Right renal cortex interstitium (tissue), 3 donors: Measurements from ENCODE around the gene HLA-DOA. TPM values are rescaled to one million over a fixed set of nuclear protein-coding genes. Genes with fewer than 3 reads are reported as not detected.

Experiments used
- DNase-seq, 3 donors: peaks; one replicate each; pipeline ENCODE4 v3.0.0-alpha.2; 2013; ENCODE audit warnings: low read depth in 3 of 3, low spot score in 2 of 3
- polyA plus RNA-seq, 3 donors: library from polyadenylated mRNA; unstranded; fragments of 120-200 nt; gene quantifications; one replicate each; pipeline ENCODE4 v1.2.1, GENCODE V29; 2013; ENCODE audit not compliant: insufficient read length in 3 of 3

HLA-DOA gene
- 1 to 10 TPM; 5.2 to 5.4 (median 5.3) TPM for polyA plus RNA-seq

DNA sequence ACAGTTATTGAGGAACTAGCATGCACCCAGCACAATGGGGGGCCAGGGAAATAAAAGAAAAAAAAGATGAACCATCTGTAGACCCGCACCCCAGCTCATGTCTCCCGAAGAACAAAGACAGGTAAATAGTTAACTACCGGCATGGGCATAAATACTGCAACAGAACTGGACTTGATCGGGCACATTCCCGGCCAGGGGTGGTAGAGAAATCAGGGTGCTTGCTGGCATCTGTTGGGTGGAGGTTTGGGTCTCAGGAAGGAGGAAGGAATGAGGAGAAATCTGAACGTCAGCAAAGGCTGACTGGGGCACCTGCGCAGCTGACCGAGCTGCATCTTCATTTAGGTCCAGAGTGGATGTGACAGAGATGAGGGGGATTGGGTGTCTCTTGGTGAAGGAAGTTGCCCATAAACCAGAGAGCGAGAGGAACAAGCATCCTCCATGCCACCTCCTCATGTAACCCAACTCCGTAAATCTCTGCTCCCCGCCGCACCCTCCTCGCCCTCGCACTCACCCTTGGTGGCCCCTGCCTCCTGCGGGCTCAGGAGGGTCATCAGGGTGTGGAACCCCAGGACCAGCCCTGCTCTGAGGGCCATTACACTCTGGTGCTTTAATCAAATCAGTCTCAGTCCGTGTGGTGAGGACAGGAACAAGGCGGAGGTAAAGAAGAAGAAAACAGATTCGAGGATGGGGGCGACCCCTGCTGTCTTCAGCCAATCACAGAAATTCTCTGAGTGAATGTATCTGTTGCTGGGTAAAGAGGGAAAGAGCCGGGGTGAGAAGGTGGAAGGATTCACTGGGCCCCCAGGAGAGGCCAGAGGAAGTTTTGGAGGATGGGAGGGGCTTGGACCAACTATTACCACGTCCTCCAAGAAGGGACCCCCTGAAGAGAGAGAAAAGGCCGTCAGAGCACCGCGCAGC, at the start of gene HLA-DOA:
HLA-DOA (minus strand) TSS at position 648 of the 918 bp plus-strand sequence.
- DNase-seq, result no peak

GRCh38 chr6:33057222-33058150, 48.1 kb upstream of the HLA-DOA start:
- no peak for DNase-seq

DNA sequence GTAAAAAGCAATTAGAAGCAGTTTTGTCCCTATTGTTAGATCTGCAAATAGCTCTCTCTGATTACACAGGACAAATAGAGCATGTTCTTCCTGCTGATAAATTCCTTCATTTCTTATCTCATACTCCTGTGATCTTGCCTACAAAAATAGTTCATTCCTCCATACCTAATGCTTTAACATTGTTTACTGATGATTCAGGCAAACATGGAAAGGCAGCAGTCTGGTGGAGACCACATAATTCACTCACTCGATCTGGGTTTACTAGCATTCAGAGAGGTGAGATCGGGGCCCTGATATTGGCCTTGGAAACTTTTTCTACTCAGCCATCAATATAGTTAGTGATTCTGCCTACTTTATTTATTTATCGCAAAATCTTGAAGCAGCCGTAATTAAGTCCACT, 43.8 kb upstream of the HLA-DOA start:
- DNase-seq, result no peak

- no peak for DNase-seq
Measured at GRCh38 chr6:33052627-33053026, 43.2 kb upstream of the HLA-DOA start.

- no peak for DNase-seq
Measured at GRCh38 chr6:33050014-33050810, 40.8 kb upstream of the HLA-DOA start.

GRCh38 chr6:33049323-33050013, 40.1 kb upstream of the HLA-DOA start:
- no peak for DNase-seq

DNA sequence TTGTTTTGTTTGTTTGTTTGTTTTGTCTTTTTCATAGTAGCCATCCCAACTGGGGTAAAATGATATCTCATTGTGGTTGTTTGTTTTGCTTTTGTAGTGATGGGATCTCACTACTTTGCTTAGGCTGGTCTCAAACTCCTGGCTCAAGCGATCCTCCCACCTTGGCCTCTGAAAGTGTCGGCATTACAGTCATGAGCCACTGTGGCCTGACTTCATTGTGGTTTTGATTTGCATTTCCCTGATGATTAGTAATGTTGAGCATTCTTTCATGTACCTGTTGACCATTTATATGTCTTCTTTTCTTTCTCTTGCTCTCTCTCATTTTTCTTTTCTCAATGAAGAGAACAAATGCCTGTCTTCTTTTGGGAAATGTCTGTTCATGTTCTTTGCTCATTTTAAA, 30.8 kb upstream of the HLA-DOA start:
- DNase-seq, result no peak

- DNase-seq, result no peak
Measured at GRCh38 chr6:33036535-33036934, 27.1 kb upstream of the HLA-DOA start.

GRCh38 chr6:33034554-33034953, 25.2 kb upstream of the HLA-DOA start:
- DNase-seq, result no peak

- no peak for DNase-seq
Measured at GRCh38 chr6:33030245-33030644, 20.9 kb upstream of the HLA-DOA start.

GRCh38 chr6:33029328-33030184, 20.2 kb upstream of the HLA-DOA start:
- DNase-seq, result no peak

GRCh38 chr6:33028220-33028849, 18.9 kb upstream of the HLA-DOA start:
- DNase-seq, result no peak

GRCh38 chr6:33024521-33024920, 15.1 kb upstream of the HLA-DOA start:
- no peak for DNase-seq

- DNase-seq, result no peak
Measured at GRCh38 chr6:33023536-33023935, 14.1 kb upstream of the HLA-DOA start.

- DNase-seq, result no peak
Measured at GRCh38 chr6:33021917-33022316, 12.5 kb upstream of the HLA-DOA start.

GRCh38 chr6:33019372-33019771, 10.0 kb upstream of the HLA-DOA start:
- DNase-seq, result no peak

DNA sequence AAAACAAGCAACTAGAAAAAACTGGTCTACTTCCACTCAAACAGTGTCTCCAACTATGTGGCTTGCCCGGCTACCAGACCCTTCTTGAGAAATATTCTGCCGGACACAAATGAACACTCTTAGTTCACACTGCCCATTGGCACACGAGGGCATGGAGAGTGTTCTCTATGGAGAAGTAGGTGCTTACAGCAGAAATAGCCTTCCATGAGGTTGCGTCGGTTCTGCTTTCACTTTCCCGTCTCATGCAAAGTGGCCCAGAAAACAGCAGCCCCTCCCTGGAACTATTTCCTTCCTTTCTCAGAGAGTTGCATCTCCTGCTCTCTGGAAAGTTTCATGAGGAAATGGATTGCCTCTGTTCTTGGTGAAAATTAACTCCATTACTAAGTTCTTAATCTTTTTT, 9.5 kb upstream of the HLA-DOA start:
- no peak for DNase-seq

- DNase-seq, result no peak
Measured at GRCh38 chr6:33018418-33018817, 9.0 kb upstream of the HLA-DOA start.
